ENCODE results near the gene RNF144A. TPM values are rescaled to one million over a fixed set of nuclear protein-coding genes. Genes with fewer than 3 reads are reported as not detected.

The RNF144A gene
- total RNA-seq, 4 donors from 2014 or later, result 27.3 to 47.3 (median 37.4) TPM

DNA sequence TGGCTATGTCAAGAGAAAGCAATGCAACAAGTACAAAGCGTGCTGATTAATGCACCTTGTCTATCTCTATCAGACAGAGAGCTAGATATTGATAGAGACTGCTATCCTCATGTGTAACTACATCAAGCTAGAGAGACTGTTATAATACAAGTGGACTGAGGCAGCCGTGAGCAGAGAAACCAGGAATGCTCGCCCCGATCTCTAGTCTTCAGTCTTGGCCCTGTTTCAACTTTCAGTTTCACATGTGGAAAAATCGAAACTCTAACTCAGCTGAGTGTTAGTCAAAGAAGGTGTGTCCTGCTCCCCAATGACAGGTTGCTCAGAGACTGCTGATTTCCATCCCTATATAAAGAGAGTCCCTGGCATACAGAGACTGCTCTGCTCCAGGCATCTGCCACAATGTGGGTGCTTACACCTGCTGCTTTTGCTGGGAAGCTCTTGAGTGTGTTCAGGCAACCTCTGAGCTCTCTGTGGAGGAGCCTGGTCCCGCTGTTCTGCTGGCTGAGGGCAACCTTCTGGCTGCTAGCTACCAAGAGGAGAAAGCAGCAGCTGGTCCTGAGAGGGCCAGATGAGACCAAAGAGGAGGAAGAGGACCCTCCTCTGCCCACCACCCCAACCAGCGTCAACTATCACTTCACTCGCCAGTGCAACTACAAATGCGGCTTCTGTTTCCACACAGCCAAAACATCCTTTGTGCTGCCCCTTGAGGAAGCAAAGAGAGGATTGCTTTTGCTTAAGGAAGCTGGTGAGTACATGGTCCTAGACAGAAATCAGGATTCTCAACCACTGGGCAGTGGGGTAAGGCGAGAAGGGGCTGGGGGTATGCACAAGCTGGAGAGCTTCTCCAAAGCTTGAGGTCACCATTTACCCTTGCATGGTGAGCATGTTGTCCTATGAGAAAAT, 39.6 kb upstream of the RNF144A start, which contains the start of gene RSAD2:
Gene RSAD2 (plus strand): TSS at position 376 of the 903 bp plus-strand sequence. CDS start 24 bp downstream, at position 400.
- Histone ChIP-seq H3K4me3 (peak within 1 kb of the TSS; percentile 39 to 59 (median 48)), H3K4me1 (peaks cover 0 to 27% (median 13%) of the 10 kb centered on the region in 4 donors), H3K27me3 (no peaks in the 10 kb centered on the region), H3K9me3 (no peaks in the 10 kb centered on the region), H3K36me3 (no peaks in the 10 kb centered on the region), H3K27ac (peak within 1 kb of the TSS; percentile 16 to 80 (median 42))
- 11 to 15% methylated on average over 10 of the region's 10 CpGs for WGBS, 2 donors
- DNase-seq (ENCODE audit: low spot score in 2 of 2), result peak in 1 of 2 donors; percentile 33
- TF ChIP-seq EP300 (IDR thresholded peaks at IDR 0.05), result peak in 1 of 2 donors; percentile 55
- no peak for TF ChIP-seq POLR2A (IDR thresholded peaks at IDR 0.05)
- peak in 1 of 5 experiments; percentile 12 for TF ChIP-seq CTCF (IDR thresholded peaks at IDR 0.05)

DNA sequence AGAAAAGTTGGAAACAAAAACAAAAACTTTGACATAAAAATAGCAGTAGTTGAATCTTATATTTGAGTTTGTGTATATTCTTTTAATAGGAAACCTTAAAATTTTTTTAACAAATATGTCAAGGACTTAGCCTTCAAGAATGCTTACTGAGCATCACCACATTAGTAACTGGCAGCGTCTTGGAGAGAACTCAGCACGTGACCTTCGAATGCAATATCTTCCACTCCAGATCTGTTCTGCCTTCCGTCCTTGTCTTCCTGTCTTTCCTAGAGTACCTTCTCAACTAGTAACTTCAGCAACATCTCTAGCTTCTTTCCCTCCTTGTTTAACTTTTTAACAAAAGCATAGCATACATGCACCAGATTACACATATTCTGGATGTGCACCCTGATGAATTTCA, 38.7 kb upstream of the RNF144A start:
- no peak for DNase-seq (ENCODE audit: low spot score in 2 of 2)
- 75 to 78% methylated on average over 4 of the region's 4 CpGs for WGBS, 2 donors
- no peaks in the 10 kb centered on the region for H3K27me3 ChIP-seq
- H3K27ac ChIP-seq, result no peak overlapping the region
- no peak overlapping the region for H3K4me3 ChIP-seq
- H3K36me3 ChIP-seq, result peaks cover 0 to under 1% (median 0%) of the 10 kb centered on the region in 3 donors
- no peaks in the 10 kb centered on the region for H3K9me3 ChIP-seq
- peaks cover 0 to 30% (median 13%) of the 10 kb centered on the region in 4 donors for H3K4me1 ChIP-seq
- TF ChIP-seq CTCF (IDR thresholded peaks at IDR 0.05) (no peak), POLR2A (IDR thresholded peaks at IDR 0.05) (no peak), EP300 (IDR thresholded peaks at IDR 0.05) (no peak)

DNA sequence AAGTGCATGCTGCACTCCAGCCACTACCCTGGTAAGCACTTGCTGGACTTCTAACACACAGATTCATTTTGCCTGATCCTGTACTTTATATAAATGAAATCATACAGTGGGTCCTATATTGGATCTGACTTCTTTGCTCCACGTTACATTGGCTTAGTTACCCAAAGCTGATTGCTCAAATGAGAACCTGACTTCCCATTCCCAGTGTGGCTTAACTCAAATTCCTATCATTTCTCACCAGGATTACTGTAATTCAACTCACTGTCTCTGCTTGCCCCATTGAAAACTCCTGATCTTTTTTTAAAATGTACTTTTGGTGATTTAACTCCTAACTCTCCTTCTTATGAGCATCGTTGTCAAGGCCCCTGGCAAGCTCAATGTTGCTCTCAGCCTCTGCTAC, 38.2 kb upstream of the RNF144A start:
- peaks cover 0 to 6% (median 0%) of the 10 kb centered on the region in 3 donors for H3K36me3 ChIP-seq
- TF ChIP-seq EP300 (IDR thresholded peaks at IDR 0.05) (no peak), CTCF (IDR thresholded peaks at IDR 0.05) (no peak), POLR2A (IDR thresholded peaks at IDR 0.05) (no peak)
- no peak for DNase-seq (ENCODE audit: low spot score in 2 of 2)
- H3K27ac ChIP-seq, result no peak overlapping the region
- no peaks in the 10 kb centered on the region for H3K27me3 ChIP-seq
- peaks cover 0 to 34% (median 13%) of the 10 kb centered on the region in 4 donors for H3K4me1 ChIP-seq
- no peak overlapping the region for H3K4me3 ChIP-seq
- 67 to 71% methylated on average over 2 of the region's 2 CpGs for WGBS, 2 donors
- no peaks in the 10 kb centered on the region for H3K9me3 ChIP-seq

DNA sequence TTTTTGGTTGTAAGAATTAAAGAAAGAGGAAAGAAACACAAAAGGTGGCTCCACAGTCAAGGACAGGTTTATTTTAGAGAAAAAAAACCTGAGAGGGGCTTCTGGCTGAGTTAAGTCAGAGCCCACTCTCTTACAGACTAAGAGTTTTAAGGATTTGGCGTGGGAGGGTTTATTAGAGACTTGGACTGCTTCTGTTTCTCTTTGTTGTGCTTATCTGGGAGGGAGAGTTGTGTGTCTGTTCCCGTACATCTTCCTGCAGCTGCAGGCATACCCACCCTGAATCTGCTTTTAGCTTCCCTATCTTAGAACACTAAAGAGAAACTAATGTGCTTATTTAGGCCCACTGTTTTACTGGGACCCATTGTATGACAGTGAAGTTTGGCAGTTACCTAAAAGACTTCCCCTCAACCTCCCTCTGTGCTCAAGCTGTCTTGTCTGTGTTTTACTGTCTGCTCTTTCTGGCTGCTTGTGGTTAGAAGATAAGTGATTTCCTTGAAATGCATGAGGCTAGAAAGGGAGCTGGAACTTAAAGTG, 36.9 kb upstream of the RNF144A start:
- DNase-seq (ENCODE audit: low spot score in 2 of 2), result no peak
- H3K27ac ChIP-seq, result no peak overlapping the region
- TF ChIP-seq CTCF (IDR thresholded peaks at IDR 0.05), result no peak
- TF ChIP-seq POLR2A (IDR thresholded peaks at IDR 0.05), result no peak
- no peak for TF ChIP-seq EP300 (IDR thresholded peaks at IDR 0.05)
- no peaks in the 10 kb centered on the region for H3K27me3 ChIP-seq
- H3K36me3 ChIP-seq, result peaks cover 0 to 11% (median 0%) of the 10 kb centered on the region in 3 donors
- peaks cover 0 to 34% (median 13%) of the 10 kb centered on the region in 4 donors for H3K4me1 ChIP-seq
- H3K4me3 ChIP-seq, result no peak overlapping the region
- WGBS, 2 donors, result 70 to 79% methylated on average over 2 of the region's 2 CpGs
- no peaks in the 10 kb centered on the region for H3K9me3 ChIP-seq

DNA sequence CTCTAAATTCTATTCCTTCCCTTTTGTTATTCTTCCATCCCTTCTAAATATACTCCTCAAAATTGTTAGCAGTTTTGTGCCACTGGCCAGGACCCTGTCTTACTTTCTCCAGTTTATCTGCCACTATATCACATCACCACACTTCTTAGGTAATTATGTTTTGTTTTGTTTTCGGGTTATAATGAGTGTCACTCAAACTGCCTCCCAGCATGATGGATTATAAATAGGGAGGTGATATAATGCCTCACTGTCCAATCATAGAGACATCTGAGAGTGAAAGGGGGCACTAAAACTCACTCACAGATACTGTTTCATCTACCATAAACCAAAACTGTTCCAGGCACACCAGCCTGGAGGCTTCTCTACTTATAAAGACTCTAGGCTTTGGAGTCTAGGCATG, 36.2 kb upstream of the RNF144A start:
- no peak for DNase-seq (ENCODE audit: low spot score in 2 of 2)
- Histone ChIP-seq H3K9me3 (no peaks in the 10 kb centered on the region), H3K27me3 (no peaks in the 10 kb centered on the region), H3K4me1 (peaks cover 0 to 34% (median 13%) of the 10 kb centered on the region in 4 donors), H3K27ac (no peak overlapping the region), H3K4me3 (no peak overlapping the region), H3K36me3 (peaks cover 0 to 11% (median 0%) of the 10 kb centered on the region in 3 donors)
- WGBS, 2 donors, result 91 to 92% methylated on average over 1 of the region's 1 CpG
- TF ChIP-seq POLR2A (IDR thresholded peaks at IDR 0.05) (no peak), CTCF (IDR thresholded peaks at IDR 0.05) (no peak), EP300 (IDR thresholded peaks at IDR 0.05) (no peak)

Measured in tibial nerve (tissue), 4 donors.